Inflammatory macrophage treated with lipopolysaccharide for 1 hour (primary cell): ENCODE data around the gene SPNS3.
A peak's percentile ranks its signal among the peaks of the same experiment; 100 is the strongest.

Experiments used
- DNase-seq, 2 donors: peaks; one replicate each; pipeline ENCODE4 v3.0.0-alpha.2; 2020 to 2022

SPNS3 gene

GRCh38 chr17:4511199-4511932 is 77.6 kb downstream of the SPNS3 start:
- peak in 1 of 2 donors; percentile 36 for DNase-seq

- DNase-seq: no peak
Observed at GRCh38 chr17:4512156-4513112, 78.7 kb downstream of the SPNS3 start.

GRCh38 chr17:4513113-4514032 is 79.6 kb downstream of the SPNS3 start:
- no peak for DNase-seq

- DNase-seq: no peak
Observed at GRCh38 chr17:4514206-4514605, 80.5 kb downstream of the SPNS3 start.

GRCh38 chr17:4514779-4515178 is 81.0 kb downstream of the SPNS3 start:
- no peak for DNase-seq

- DNase-seq: no peak
Observed at GRCh38 chr17:4515501-4515900, 81.8 kb downstream of the SPNS3 start.

- no peak for DNase-seq
Observed at GRCh38 chr17:4516735-4517134, 83.0 kb downstream of the SPNS3 start.

- no peak for DNase-seq
Observed at GRCh38 chr17:4518901-4519300, 85.2 kb downstream of the SPNS3 start.

GRCh38 chr17:4519361-4519788 is 85.6 kb downstream of the SPNS3 start:
- no peak for DNase-seq

GRCh38 chr17:4520060-4520893 is 86.5 kb downstream of the SPNS3 start:
- no peak for DNase-seq

GRCh38 chr17:4520894-4521600 is 87.3 kb downstream of the SPNS3 start:
- no peak for DNase-seq

GRCh38 chr17:4522661-4523060 is 88.9 kb downstream of the SPNS3 start:
- DNase-seq: no peak

- DNase-seq: no peak
Observed at GRCh38 chr17:4523946-4524345, 90.2 kb downstream of the SPNS3 start.

- peak; percentile 13 to 35 for DNase-seq
Observed at GRCh38 chr17:4525691-4526397, 92.1 kb downstream of the SPNS3 start.

- DNase-seq: no peak
Observed at GRCh38 chr17:4527134-4527533, 93.4 kb downstream of the SPNS3 start.

- DNase-seq: no peak
Observed at GRCh38 chr17:4527566-4528125, 93.9 kb downstream of the SPNS3 start.

- no peak for DNase-seq
Observed at GRCh38 chr17:4529533-4530152, 95.9 kb downstream of the SPNS3 start.

- DNase-seq: no peak
Observed at GRCh38 chr17:4530799-4531730, 97.3 kb downstream of the SPNS3 start.
